Measurements from ENCODE around the gene NRN1L. TPM values are rescaled to one million over a fixed set of nuclear protein-coding genes. Genes with fewer than 3 reads are reported as not detected.

The NRN1L gene
- total and polyA plus RNA-seq, 4 donors, result 0.14 to 0.33 (median 0.23) TPM

- WGBS, result 84% methylated on average over 13 of the region's 13 CpGs
- peaks cover 0 to 20% (median 5%) of the 10 kb centered on the region in 4 donors for H3K36me3 ChIP-seq (ENCODE audit: control insufficient read depth in 4 of 4, insufficient read depth in 3 of 4, low read depth in 1 of 4, low read length in 3 of 4)
- H3K4me3 ChIP-seq (ENCODE audit: low read depth in 1 of 3, low read length in 3 of 3), result no peak overlapping the region
- DNase-seq (ENCODE audit: low spot score), result no peak
- no peak overlapping the region for H3K27ac ChIP-seq (ENCODE audit: low read depth in 1 of 2, low read length in 2 of 2)
- no peak overlapping the region for H3K9ac ChIP-seq (ENCODE audit: low read depth in 1 of 2, low read length in 2 of 2)
- no peaks in the 10 kb centered on the region for H3K9me3 ChIP-seq (ENCODE audit: control insufficient read depth in 4 of 4, low read length in 3 of 4)
- H3K27me3 ChIP-seq (ENCODE audit: control insufficient read depth in 4 of 4, insufficient read depth in 4 of 4, low read length in 3 of 4), result no peaks in the 10 kb centered on the region
- peaks cover 4 to 23% (median 17%) of the 10 kb centered on the region in 4 donors for H3K4me1 ChIP-seq (ENCODE audit: control insufficient read depth in 4 of 4, insufficient read depth in 4 of 4, low read length in 3 of 4)
- TF ChIP-seq FOXA2 (IDR thresholded peaks at IDR 0.05), result no peak
- TF ChIP-seq, protein P1, sequence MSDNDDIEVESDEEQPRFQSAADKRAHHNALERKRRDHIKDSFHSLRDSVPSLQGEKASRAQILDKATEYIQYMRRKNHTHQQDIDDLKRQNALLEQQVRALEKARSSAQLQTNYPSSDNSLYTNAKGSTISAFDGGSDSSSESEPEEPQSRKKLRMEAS (IDR thresholded peaks at IDR 0.05), result no peak
- TF ChIP-seq CTCF (IDR thresholded peaks at IDR 0.05; ENCODE audit: low read depth, low read length, missing input control), result no peak
- TF ChIP-seq GABPA (IDR thresholded peaks at IDR 0.05 in 1 of 2, conservative IDR thresholded peaks at IDR 0.05 in 1 of 2), result no peak
- no peak for TF ChIP-seq ATF3 (IDR thresholded peaks at IDR 0.05)
- no peak for TF ChIP-seq HNF4A (conservative IDR thresholded peaks at IDR 0.05)
- TF ChIP-seq TAF1 (conservative IDR thresholded peaks at IDR 0.05), result no peak
- no peak for TF ChIP-seq JUND (IDR thresholded peaks at IDR 0.05)
- no peak for TF ChIP-seq HNF4G (IDR thresholded peaks at IDR 0.05)
- no peak for TF ChIP-seq FOXA1 (IDR thresholded peaks at IDR 0.05)
- TF ChIP-seq RAD21 (IDR thresholded peaks at IDR 0.05), result no peak
- TF ChIP-seq NR2F2 (IDR thresholded peaks at IDR 0.05), result no peak
- TF ChIP-seq RXRA (IDR thresholded peaks at IDR 0.05), result no peak
- no peak for TF ChIP-seq YY1 (IDR thresholded peaks at IDR 0.05)
Observed at GRCh38 chr16:67934306-67935100, 49.8 kb downstream of the NRN1L start.

DNA sequence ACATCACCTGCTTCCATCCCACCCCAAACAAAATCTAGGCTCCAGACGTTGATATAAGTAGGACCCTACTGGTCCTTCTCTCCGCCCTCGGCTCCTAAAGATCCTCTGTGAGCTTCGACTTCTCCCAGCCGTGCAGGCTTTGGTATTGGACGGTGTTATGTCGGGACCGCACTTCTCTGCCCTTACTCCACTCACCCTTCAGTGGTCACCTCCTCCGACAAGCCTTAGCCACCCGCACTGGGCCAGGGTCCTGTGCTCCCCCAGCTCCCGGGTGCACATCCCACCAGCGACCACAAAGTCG is 50.4 kb downstream of the NRN1L start:
- TF ChIP-seq, protein P1 (IDR thresholded peaks at IDR 0.05), result no peak
- TF ChIP-seq HNF4G (IDR thresholded peaks at IDR 0.05) (no peak), FOXA2 (IDR thresholded peaks at IDR 0.05) (no peak), REST (IDR thresholded peaks at IDR 0.05) (no peak), TAF1 (conservative IDR thresholded peaks at IDR 0.05) (no peak)
- Histone ChIP-seq H3K36me3 (ENCODE audit: control insufficient read depth in 4 of 4, insufficient read depth in 3 of 4, low read depth in 1 of 4, low read length in 3 of 4) (peaks cover 0 to 15% (median 6%) of the 10 kb centered on the region in 4 donors), H3K4me3 (ENCODE audit: low read depth in 1 of 3, low read length in 3 of 3) (peak overlapping the region in 2 of 3 donors; percentile 65 to 93), H3K27ac (ENCODE audit: low read depth in 1 of 2, low read length in 2 of 2) (peak overlapping the region; percentile 39 to 87), H3K27me3 (ENCODE audit: control insufficient read depth in 4 of 4, insufficient read depth in 4 of 4, low read length in 3 of 4) (no peaks in the 10 kb centered on the region), H3K9me3 (ENCODE audit: control insufficient read depth in 4 of 4, low read length in 3 of 4) (no peaks in the 10 kb centered on the region), H3K4me1 (ENCODE audit: control insufficient read depth in 4 of 4, insufficient read depth in 4 of 4, low read length in 3 of 4) (peaks cover 4 to 29% (median 21%) of the 10 kb centered on the region in 4 donors), H3K9ac (ENCODE audit: low read depth in 1 of 2, low read length in 2 of 2) (no peak overlapping the region)
- DNase-seq (ENCODE audit: low spot score), result no peak
- 42% methylated on average over 13 of the region's 13 CpGs for WGBS
